Astrocyte (in vitro differentiated cells and primary cell): ENCODE data around the gene GRB10. TPM values are rescaled to one million over a fixed set of nuclear protein-coding genes. Genes with fewer than 3 reads are reported as not detected.

Source experiments
- DNase-seq: peaks from one replicate; pipeline ENCODE4 v3.0.0-alpha.2; 2010; ENCODE audit warnings: low read depth
- FAIRE-seq: peaks from 2 replicates; lab custom pipeline; 2011; peaks lifted over from hg19 to GRCh38; lab: Jason Lieb, UNC
- H2AFZ ChIP-seq: 2 replicates; pipeline ENCODE4 v1.6.0; 2012; ENCODE audit warnings: low read depth, low read length, inconsistent platforms
- H3K27ac ChIP-seq: 2 replicates; pipeline ENCODE4 v1.5.1; 2011; ENCODE audit warnings: low read depth, low read length, inconsistent platforms
- H3K27me3 ChIP-seq: 2 replicates; pipeline ENCODE4 v1.6.0; 2011; ENCODE audit warnings: low read length, inconsistent platforms; ENCODE audit not compliant: insufficient read depth
- H3K36me3 ChIP-seq: 2 replicates; pipeline ENCODE4 v1.5.1; 2011; ENCODE audit warnings: low read length, inconsistent platforms; ENCODE audit not compliant: insufficient read depth
- H3K4me1 ChIP-seq: 2 replicates; pipeline ENCODE4 v1.5.1; 2011; ENCODE audit warnings: low read length, inconsistent platforms; ENCODE audit not compliant: insufficient read depth
- H3K4me2 ChIP-seq: 2 replicates; pipeline ENCODE4 v1.6.0; 2012; ENCODE audit warnings: low read length, inconsistent platforms
- H3K4me3 ChIP-seq: 2 replicates; pipeline ENCODE4 v1.5.1; 2011; ENCODE audit warnings: low read depth, mild to moderate bottlenecking, low read length, inconsistent platforms; ENCODE audit not compliant: insufficient read depth
- H3K79me2 ChIP-seq: 2 replicates; pipeline ENCODE4 v1.6.0; 2012; ENCODE audit warnings: mild to moderate bottlenecking, low read length, inconsistent platforms; ENCODE audit not compliant: insufficient read depth
- H3K9ac ChIP-seq: 2 replicates; pipeline ENCODE4 v1.6.0; 2012; ENCODE audit warnings: mild to moderate bottlenecking, low read length, inconsistent platforms
- H3K9me3 ChIP-seq: 2 replicates; pipeline ENCODE4 v1.5.1; 2012; ENCODE audit warnings: low read depth, mild to moderate bottlenecking, low read length, inconsistent platforms; ENCODE audit not compliant: insufficient read depth
- H4K20me1 ChIP-seq: 2 replicates; pipeline ENCODE4 v1.6.0; 2012; ENCODE audit warnings: low read length, inconsistent platforms; ENCODE audit not compliant: insufficient read depth
- H3K27ac Mint-ChIP-seq: one replicate; pipeline ENCODE4 v1.8.0; 2021; ENCODE audit warnings: mild to moderate bottlenecking, mixed read lengths; ENCODE audit not compliant: unreplicated experiment
- H3K27me3 Mint-ChIP-seq: one replicate; pipeline ENCODE4 v1.8.0; 2021; ENCODE audit warnings: low read depth, mixed read lengths; ENCODE audit not compliant: unreplicated experiment
- H3K36me3 Mint-ChIP-seq: one replicate; pipeline ENCODE4 v1.8.0; 2021; ENCODE audit warnings: low read depth, mixed read lengths; ENCODE audit not compliant: unreplicated experiment
- H3K4me1 Mint-ChIP-seq: one replicate; pipeline ENCODE4 v1.8.0; 2021; ENCODE audit warnings: low read depth, mixed read lengths; ENCODE audit not compliant: unreplicated experiment
- H3K4me3 Mint-ChIP-seq: one replicate; pipeline ENCODE4 v1.8.0; 2021; ENCODE audit warnings: mild to moderate bottlenecking, moderate library complexity, mixed read lengths; ENCODE audit not compliant: unreplicated experiment
- H3K9me3 Mint-ChIP-seq: one replicate; pipeline ENCODE4 v1.8.0; 2021; ENCODE audit warnings: mild to moderate bottlenecking, mixed read lengths; ENCODE audit not compliant: unreplicated experiment
- EZH2 ChIP-seq: IDR thresholded peaks from 2 replicates; pipeline ENCODE4 v1.6.1; 2012; ENCODE audit warnings: mild to moderate bottlenecking, low read length, inconsistent platforms; ENCODE audit not compliant: insufficient read depth
- total RNA-seq: library from RNA; stranded (reverse); gene quantifications from 2 replicates; pipeline ENCODE4 v1.2.1, GENCODE V29; 2021
- TF ChIP-seq, protein P1 (sequence below): IDR thresholded peaks from 2 replicates; pipeline ENCODE4 v1.5.1; 2011; ENCODE audit warnings: low read depth, mild to moderate bottlenecking, inconsistent platforms, low read length, moderate library complexity; ENCODE audit not compliant: insufficient read depth

The GRB10 gene
- total RNA-seq, 1 donor from 2014 or later = 81.9 TPM

DNA sequence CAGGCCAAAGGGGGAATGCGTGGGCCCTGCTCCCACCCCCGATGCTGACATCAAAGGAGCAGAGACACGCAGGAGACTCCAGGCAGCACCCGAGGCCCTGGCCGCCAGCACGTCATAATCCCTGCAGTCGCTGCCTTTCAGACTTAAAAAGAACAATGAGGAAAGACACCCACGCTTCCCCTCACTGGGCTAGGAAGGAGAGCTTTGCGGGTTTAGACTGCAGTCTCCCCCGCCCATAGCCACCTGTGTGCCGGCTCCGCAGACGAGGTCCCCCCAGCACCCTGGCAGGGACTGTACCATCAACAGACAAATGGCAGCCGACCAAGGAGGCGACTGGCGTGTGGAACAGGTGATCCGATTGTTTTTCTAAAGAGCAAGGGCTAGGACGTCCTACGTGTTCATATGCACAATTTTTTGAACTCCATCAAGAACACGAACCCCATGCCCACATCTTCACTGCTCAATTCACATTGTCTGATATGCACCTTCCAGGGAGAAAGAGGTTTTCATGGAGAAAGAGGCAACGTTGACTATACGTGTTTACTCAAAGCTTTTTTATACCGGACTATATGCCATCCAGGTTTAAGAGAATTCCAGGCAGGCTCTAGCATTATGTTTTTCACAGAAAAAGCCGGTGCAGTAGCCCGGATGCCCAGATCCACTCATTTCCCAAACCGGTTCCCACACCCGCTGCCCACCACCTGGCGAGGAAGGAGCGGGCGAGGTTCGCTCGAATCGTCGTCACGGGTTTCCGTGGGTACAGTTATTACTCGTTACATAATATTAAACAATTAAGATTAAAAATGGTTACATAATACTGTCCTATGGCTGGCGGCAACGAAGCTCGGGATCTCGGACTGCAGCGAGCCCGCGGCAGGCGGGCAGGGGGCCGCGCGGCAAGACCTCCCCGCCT is 1.1 kb downstream of the GRB10 start:
- no peak for TF ChIP-seq EZH2
- TF ChIP-seq, protein P1, sequence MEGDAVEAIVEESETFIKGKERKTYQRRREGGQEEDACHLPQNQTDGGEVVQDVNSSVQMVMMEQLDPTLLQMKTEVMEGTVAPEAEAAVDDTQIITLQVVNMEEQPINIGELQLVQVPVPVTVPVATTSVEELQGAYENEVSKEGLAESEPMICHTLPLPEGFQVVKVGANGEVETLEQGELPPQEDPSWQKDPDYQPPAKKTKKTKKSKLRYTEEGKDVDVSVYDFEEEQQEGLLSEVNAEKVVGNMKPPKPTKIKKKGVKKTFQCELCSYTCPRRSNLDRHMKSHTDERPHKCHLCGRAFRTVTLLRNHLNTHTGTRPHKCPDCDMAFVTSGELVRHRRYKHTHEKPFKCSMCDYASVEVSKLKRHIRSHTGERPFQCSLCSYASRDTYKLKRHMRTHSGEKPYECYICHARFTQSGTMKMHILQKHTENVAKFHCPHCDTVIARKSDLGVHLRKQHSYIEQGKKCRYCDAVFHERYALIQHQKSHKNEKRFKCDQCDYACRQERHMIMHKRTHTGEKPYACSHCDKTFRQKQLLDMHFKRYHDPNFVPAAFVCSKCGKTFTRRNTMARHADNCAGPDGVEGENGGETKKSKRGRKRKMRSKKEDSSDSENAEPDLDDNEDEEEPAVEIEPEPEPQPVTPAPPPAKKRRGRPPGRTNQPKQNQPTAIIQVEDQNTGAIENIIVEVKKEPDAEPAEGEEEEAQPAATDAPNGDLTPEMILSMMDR = no peak
- Histone ChIP-seq H3K27ac (no peak overlapping the region), H3K79me2 (peaks cover 98% of the 10 kb centered on the region), H3K4me1 (peaks cover 18% of the 10 kb centered on the region), H3K9me3 (no peaks in the 10 kb centered on the region), H3K4me3 (peak overlapping the region; percentile 46), H3K9ac (peak overlapping the region; percentile 52), H3K36me3 (peaks cover 3% of the 10 kb centered on the region), H2AFZ (no peak overlapping the region), H3K4me2 (peak overlapping the region; percentile 86), H3K27me3 (no peaks in the 10 kb centered on the region), H4K20me1 (peaks cover 95% of the 10 kb centered on the region)
- Mint-ChIP-seq H3K36me3 (peaks cover 24% of the 10 kb centered on the region), H3K4me3 (peak overlapping the region; percentile 79), H3K4me1 (peaks cover 60% of the 10 kb centered on the region), H3K27ac (peak overlapping the region; percentile 47), H3K27me3 (no peaks in the 10 kb centered on the region), H3K9me3 (no peaks in the 10 kb centered on the region)
- FAIRE-seq (no peak), DNase-seq (no peak)

DNA sequence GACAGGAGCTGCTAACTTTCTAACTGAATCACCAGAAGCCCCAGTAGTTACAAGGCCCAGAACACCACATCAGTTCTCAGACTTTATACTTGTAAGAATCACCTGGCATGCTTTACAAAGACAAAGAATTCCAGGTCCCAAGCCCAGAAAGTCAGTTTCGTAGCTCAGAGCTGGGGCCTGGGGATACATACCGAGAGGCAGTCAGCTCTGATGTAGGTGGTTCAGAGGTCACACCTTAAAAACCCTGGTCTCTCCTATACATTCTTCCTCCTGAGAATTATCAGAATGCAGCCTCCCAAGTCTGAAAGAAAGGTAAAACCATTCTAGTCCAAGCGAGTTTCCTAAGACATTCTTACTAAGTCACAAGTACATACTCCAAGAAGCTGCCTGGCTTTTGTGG is 2.3 kb downstream of the GRB10 start:
- Mint-ChIP-seq H3K36me3 (peaks cover 19% of the 10 kb centered on the region), H3K9me3 (no peaks in the 10 kb centered on the region), H3K4me1 (peaks cover 56% of the 10 kb centered on the region), H3K4me3 (no peak overlapping the region), H3K27me3 (no peaks in the 10 kb centered on the region), H3K27ac (no peak overlapping the region)
- H3K4me2 ChIP-seq = no peak overlapping the region
- DNase-seq (no peak), FAIRE-seq (no peak)
- H3K4me3 ChIP-seq = no peak overlapping the region
- peaks cover 98% of the 10 kb centered on the region for H3K79me2 ChIP-seq
- no peak overlapping the region for H3K9ac ChIP-seq
- no peaks in the 10 kb centered on the region for H3K9me3 ChIP-seq
- H4K20me1 ChIP-seq = peaks cover 95% of the 10 kb centered on the region
- no peaks in the 10 kb centered on the region for H3K27me3 ChIP-seq
- no peak overlapping the region for H3K27ac ChIP-seq
- TF ChIP-seq EZH2 = no peak
- H3K4me1 ChIP-seq = peaks cover 18% of the 10 kb centered on the region
- H2AFZ ChIP-seq = no peak overlapping the region
- H3K36me3 ChIP-seq = peaks cover 3% of the 10 kb centered on the region

DNA sequence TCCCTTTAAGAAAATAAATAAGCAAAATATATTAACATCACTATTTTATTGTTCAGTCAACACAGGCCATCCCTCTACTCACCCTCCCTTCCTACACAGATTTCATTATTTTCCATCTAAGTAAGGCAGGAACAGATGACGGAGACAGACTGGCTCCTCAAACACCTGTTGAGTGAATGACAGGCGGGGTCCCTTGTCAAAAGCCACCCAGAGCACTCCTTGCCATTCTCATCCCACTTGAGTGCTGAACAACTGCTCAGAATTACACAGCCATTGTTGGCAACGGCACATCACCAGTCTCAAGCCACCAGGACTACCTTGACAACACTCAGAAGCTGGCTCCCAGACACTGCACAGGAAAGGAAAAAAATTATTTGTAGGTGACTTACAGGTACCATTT is 3.3 kb downstream of the GRB10 start:
- H3K27ac ChIP-seq = no peak overlapping the region
- TF ChIP-seq EZH2 = no peak
- TF ChIP-seq, protein P1 = no peak
- H3K9me3 ChIP-seq = no peaks in the 10 kb centered on the region
- no peak overlapping the region for H3K4me2 ChIP-seq
- no peak overlapping the region for H3K9ac ChIP-seq
- no peaks in the 10 kb centered on the region for H3K27me3 ChIP-seq
- H3K4me1 ChIP-seq = peaks cover 18% of the 10 kb centered on the region
- FAIRE-seq (no peak), DNase-seq (no peak)
- Mint-ChIP-seq H3K4me1 (peaks cover 51% of the 10 kb centered on the region), H3K9me3 (no peaks in the 10 kb centered on the region), H3K36me3 (peaks cover 15% of the 10 kb centered on the region), H3K27me3 (no peaks in the 10 kb centered on the region), H3K4me3 (no peak overlapping the region), H3K27ac (no peak overlapping the region)
- peaks cover 95% of the 10 kb centered on the region for H4K20me1 ChIP-seq
- no peak overlapping the region for H2AFZ ChIP-seq
- H3K79me2 ChIP-seq = peaks cover 98% of the 10 kb centered on the region
- peaks cover 3% of the 10 kb centered on the region for H3K36me3 ChIP-seq
- no peak overlapping the region for H3K4me3 ChIP-seq
